ENCODE results near the gene CFAP97D1.

- TF ChIP-seq L3MBTL2 (conservative IDR thresholded peaks at IDR 0.05): no peak
- TF ChIP-seq SUZ12 (IDR thresholded peaks at IDR 0.05): no peak
- TF ChIP-seq PKNOX1 (IDR thresholded peaks at IDR 0.05): no peak
Measured at GRCh38 chr17:43732958-43733357, 47.3 kb upstream of the CFAP97D1 start.

Data from HEK293T (cell line).